SK-N-SH treated with all-trans-retinoic acid at 6 μM for 48 hours (cell line): ENCODE results near the gene CERT1.

ENCODE experiments used
- ATAC-seq: fragments of 200-7000 bp; cut with Tn5 transposase; 3 replicates; pipeline ENCODE4 v1.9.1; 2020; ENCODE audit warnings: mild to moderate bottlenecking, moderate library complexity
- ARNTL ChIP-seq: fragments of 450-650 bp; formaldehyde crosslinking; IDR thresholded peaks from 2 replicates; pipeline ENCODE4 v1.5.0; 2020; ENCODE audit warnings: low read depth, mild to moderate bottlenecking, moderate library complexity, borderline replicate concordance
- BACH2 ChIP-seq: fragments of 250-450 bp; sonication (Bioruptor Pico); IDR thresholded peaks from 2 replicates; pipeline ENCODE4 v1.9.0; 2021; ENCODE audit warnings: mild to moderate bottlenecking, borderline replicate concordance
- CREB5 ChIP-seq: fragments of 250-450 bp; sonication (Bioruptor Pico); IDR thresholded peaks from 2 replicates; pipeline ENCODE4 v1.5.1; 2020; ENCODE audit warnings: low read depth, mild to moderate bottlenecking, moderate library complexity
- CSDC2 ChIP-seq: fragments of 250-450 bp; sonication (Bioruptor Pico); IDR thresholded peaks from 2 replicates; pipeline ENCODE4 v1.5.0; 2020; ENCODE audit warnings: mild to moderate bottlenecking, moderate library complexity
- CSRNP3 ChIP-seq: fragments of 250-450 bp; sonication (Bioruptor Pico); IDR thresholded peaks from 2 replicates; pipeline ENCODE4 v1.5.1; 2021; ENCODE audit warnings: mild to moderate bottlenecking, moderate library complexity
- ESRRG ChIP-seq: fragments of 250-450 bp; sonication (Bioruptor Pico); IDR thresholded peaks from 2 replicates; pipeline ENCODE4 v1.6.1; 2021; ENCODE audit warnings: mild to moderate bottlenecking
- GLIS3 ChIP-seq: fragments of 250-450 bp; sonication (Bioruptor Pico); IDR thresholded peaks from 2 replicates; pipeline ENCODE4 v1.5.0; 2020; ENCODE audit warnings: mild to moderate bottlenecking, moderate library complexity
- OSR1 ChIP-seq: fragments of 250-450 bp; sonication (Bioruptor Pico); IDR thresholded peaks from 2 replicates; pipeline ENCODE4 v1.8.0; 2022; ENCODE audit warnings: moderate library complexity, mild to moderate bottlenecking, inconsistent platforms
- PATZ1 ChIP-seq: fragments of 250-450 bp; sonication (Bioruptor Pico); IDR thresholded peaks from 2 replicates; pipeline ENCODE4 v1.8.0; 2020; ENCODE audit warnings: mild to moderate bottlenecking, moderate library complexity, borderline replicate concordance
- POU6F1 ChIP-seq: fragments of 250-450 bp; sonication (Bioruptor Pico); IDR thresholded peaks from 2 replicates; pipeline ENCODE4 v1.8.0; 2021; ENCODE audit warnings: low read depth, mild to moderate bottlenecking, moderate library complexity, borderline replicate concordance
- PPARA ChIP-seq: fragments of 250-450 bp; sonication (Bioruptor Pico); IDR thresholded peaks from 2 replicates; pipeline ENCODE4 v1.5.0; 2020; ENCODE audit warnings: mild to moderate bottlenecking, borderline replicate concordance
- RARB ChIP-seq: fragments of 250-450 bp; sonication (Bioruptor Pico); IDR thresholded peaks from 2 replicates; pipeline ENCODE4 v1.8.0; 2021; ENCODE audit warnings: mild to moderate bottlenecking, moderate library complexity
- SNAI2 ChIP-seq: fragments of 250-450 bp; sonication (Bioruptor Pico); IDR thresholded peaks from 2 replicates; pipeline ENCODE4 v1.5.0; 2020; ENCODE audit warnings: mild to moderate bottlenecking, moderate library complexity
- TCF4 ChIP-seq: fragments of 250-450 bp; sonication (Bioruptor Pico); IDR thresholded peaks from 2 replicates; pipeline ENCODE4 v1.8.0; 2021; ENCODE audit warnings: mild to moderate bottlenecking, moderate library complexity, borderline replicate concordance
- TOX ChIP-seq: fragments of 250-450 bp; sonication (Bioruptor Pico); IDR thresholded peaks from 2 replicates; pipeline ENCODE4 v1.8.0; 2021; ENCODE audit warnings: mild to moderate bottlenecking, moderate library complexity, borderline replicate concordance
- ZC3H10 ChIP-seq: fragments of 250-450 bp; sonication (Bioruptor Pico); IDR thresholded peaks from 2 replicates; pipeline ENCODE4 v1.5.1; 2021; ENCODE audit warnings: mild to moderate bottlenecking, moderate library complexity
- ZFP3 ChIP-seq: fragments of 250-450 bp; sonication (Bioruptor Pico); IDR thresholded peaks from 2 replicates; pipeline ENCODE4 v1.5.0; 2020; ENCODE audit warnings: mild to moderate bottlenecking, moderate library complexity
- ZFP30 ChIP-seq: fragments of 450-650 bp; formaldehyde crosslinking; IDR thresholded peaks from 2 replicates; pipeline ENCODE4 v1.5.0; 2022; ENCODE audit warnings: mild to moderate bottlenecking, moderate library complexity
- ZNF565 ChIP-seq: fragments of 450-650 bp; formaldehyde crosslinking; conservative IDR thresholded peaks from 2 replicates; pipeline ENCODE4 v1.5.0; 2020; ENCODE audit warnings: low read depth, mild to moderate bottlenecking, moderate library complexity
- ZNF70 ChIP-seq: fragments of 450-650 bp; formaldehyde crosslinking; IDR thresholded peaks from 2 replicates; pipeline ENCODE4 v1.5.0; 2020; ENCODE audit warnings: mild to moderate bottlenecking, moderate library complexity
- ZNF8 ChIP-seq: fragments of 450-650 bp; formaldehyde crosslinking; IDR thresholded peaks from 2 replicates; pipeline ENCODE4 v1.5.0; 2020; ENCODE audit warnings: mild to moderate bottlenecking, moderate library complexity

The CERT1 gene

GRCh38 chr5:75558221-75558620, 46.8 kb upstream of the CERT1 start (continued):
- TF ChIP-seq POU6F1 (CRISPR knock-in tag) (no peak), ZNF8 (no peak), ZFP3 (CRISPR knock-in tag) (no peak), CSDC2 (no peak), TCF4 (CRISPR knock-in tag) (no peak), ARNTL (CRISPR knock-in tag) (no peak)
- TF ChIP-seq, all 23 proteins: peak for 0

GRCh38 chr5:75553358-75553757, 41.9 kb upstream of the CERT1 start:
- TF ChIP-seq ZFP30 (no peak), ZNF8 (no peak), OSR1 (CRISPR knock-in tag) (no peak), RARB (no peak), CSDC2 (no peak), PATZ1 (CRISPR knock-in tag) (no peak), ZNF565 (CRISPR knock-in tag) (no peak), CREB5 (CRISPR knock-in tag) (no peak), ARNTL (CRISPR knock-in tag) (no peak), TCF4 (CRISPR knock-in tag) (no peak), SNAI2 (no peak), TOX (CRISPR knock-in tag) (no peak), ZFP3 (CRISPR knock-in tag) (no peak), ESRRG (CRISPR knock-in tag) (no peak), BACH2 (CRISPR knock-in tag) (no peak), PPARA (CRISPR knock-in tag) (no peak), ZC3H10 (CRISPR knock-in tag) (no peak), POU6F1 (CRISPR knock-in tag) (no peak)
- ATAC-seq, result no peak

GRCh38 chr5:75552764-75553163, 41.3 kb upstream of the CERT1 start:
- ATAC-seq, result no peak

More at GRCh38 chr5:75552764-75553163, 41.3 kb upstream of the CERT1 start:
- TF ChIP-seq GLIS3 (no peak), ZNF70 (CRISPR knock-in tag) (no peak), ZFP3 (CRISPR knock-in tag) (no peak), POU6F1 (CRISPR knock-in tag) (no peak), ZNF565 (CRISPR knock-in tag) (no peak), ARNTL (CRISPR knock-in tag) (no peak), ZNF8 (no peak), CSRNP3 (CRISPR knock-in tag) (no peak), BACH2 (CRISPR knock-in tag) (no peak)
